Fibroblast of peridontal ligament (primary cell): ENCODE measurements around the gene PSTPIP1.

Source experiments
- DNase-seq: peaks from one replicate; pipeline ENCODE4 v3.0.0-alpha.2; 2010; ENCODE audit errors: extremely low read depth

PSTPIP1 gene

GRCh38 chr15:76994971-76995945 lies at the start of gene PSTPIP1:
PSTPIP1 (plus strand) TSS chr15:76995126; CDS start chr15:76995574, 448 bp downstream.
- DNase-seq, result peak; percentile 3

DNA sequence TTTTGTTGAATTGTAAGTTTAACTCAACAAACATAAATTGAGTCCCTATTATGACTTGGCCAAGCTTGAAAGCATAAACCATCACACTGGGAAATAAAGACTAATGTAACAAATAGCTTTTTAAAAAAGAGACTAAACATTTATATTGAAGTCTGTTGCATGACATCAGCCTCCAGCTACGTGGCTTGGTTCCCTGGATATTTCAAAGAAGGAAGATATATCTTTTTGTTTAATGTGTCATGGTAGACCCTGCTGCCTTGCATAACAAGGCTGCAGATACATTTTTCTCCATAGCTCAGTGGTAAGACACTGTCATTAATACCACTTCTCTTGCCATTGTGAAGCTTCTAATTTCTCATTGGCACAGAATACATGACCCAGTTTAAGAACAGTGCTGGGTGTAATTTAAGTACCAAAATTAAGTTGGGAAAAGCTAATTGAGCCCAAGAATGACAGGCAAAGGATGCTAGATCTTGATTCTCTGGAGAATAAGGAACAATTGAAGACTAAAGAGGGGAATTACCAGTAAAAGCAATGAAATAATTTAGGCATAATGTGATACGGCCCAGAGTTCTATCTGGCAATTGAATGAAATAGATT lies 49.3 kb upstream of the PSTPIP1 start:
- DNase-seq, result no peak

DNA sequence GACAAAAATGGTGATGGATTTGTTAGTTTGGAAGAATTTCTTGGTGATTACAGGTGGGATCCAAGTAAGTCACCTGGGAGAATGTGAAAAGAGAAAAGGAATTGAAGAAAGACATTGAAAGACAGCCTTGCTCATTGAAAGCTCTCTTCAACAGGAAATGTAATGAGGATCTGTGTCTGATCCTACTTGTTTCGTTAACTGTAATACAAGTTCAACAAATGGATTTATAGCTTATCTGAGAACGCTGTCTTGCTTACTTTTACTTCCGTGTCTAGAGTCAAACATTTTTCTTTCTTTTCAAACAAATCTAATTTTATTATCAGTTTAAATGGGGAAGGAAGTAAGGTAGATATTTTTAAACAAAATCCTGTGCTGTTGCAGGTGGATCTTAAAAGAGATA lies 47.5 kb upstream of the PSTPIP1 start:
- DNase-seq, result no peak

DNA sequence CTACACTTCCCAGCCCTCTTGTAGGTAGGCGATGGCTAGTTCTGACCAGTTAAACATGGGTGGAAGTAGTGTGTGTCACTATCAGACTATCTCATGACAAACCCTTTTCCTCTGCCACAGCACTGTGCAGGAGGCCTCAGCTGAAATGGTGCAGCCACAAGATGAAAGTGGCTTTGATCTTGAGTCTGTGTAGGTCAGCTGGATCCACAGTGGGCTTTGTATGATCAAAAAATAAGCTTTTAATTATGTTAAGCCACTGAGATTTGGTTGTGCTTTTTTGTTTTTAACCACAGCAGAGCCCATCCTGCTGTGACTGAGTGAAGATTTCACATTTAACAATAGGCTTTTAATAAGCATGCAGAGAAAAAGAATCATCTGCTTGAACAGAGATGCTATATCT lies 43.7 kb upstream of the PSTPIP1 start:
- DNase-seq, result no peak

GRCh38 chr15:76953913-76954312 lies 41.0 kb upstream of the PSTPIP1 start:
- no peak for DNase-seq

DNA sequence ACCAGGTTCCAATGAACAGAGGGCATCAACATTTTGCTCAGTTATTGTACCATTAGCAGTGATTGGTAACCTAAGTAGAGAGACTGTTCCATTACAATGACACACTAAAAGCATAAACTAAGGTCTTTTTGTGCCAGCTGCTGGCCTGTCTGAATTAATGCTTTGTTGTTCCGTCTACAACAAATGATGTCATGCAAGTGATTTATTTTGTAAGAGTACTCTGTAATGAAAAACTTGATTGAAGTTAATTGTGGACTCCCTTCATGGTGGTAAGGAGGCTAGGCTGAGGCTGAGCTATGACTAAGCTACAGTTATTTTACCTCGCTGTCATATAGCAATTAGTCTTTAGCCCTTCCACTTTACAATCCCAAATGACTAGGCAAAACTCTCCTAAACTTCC lies 40.2 kb upstream of the PSTPIP1 start:
- DNase-seq, result no peak

DNA sequence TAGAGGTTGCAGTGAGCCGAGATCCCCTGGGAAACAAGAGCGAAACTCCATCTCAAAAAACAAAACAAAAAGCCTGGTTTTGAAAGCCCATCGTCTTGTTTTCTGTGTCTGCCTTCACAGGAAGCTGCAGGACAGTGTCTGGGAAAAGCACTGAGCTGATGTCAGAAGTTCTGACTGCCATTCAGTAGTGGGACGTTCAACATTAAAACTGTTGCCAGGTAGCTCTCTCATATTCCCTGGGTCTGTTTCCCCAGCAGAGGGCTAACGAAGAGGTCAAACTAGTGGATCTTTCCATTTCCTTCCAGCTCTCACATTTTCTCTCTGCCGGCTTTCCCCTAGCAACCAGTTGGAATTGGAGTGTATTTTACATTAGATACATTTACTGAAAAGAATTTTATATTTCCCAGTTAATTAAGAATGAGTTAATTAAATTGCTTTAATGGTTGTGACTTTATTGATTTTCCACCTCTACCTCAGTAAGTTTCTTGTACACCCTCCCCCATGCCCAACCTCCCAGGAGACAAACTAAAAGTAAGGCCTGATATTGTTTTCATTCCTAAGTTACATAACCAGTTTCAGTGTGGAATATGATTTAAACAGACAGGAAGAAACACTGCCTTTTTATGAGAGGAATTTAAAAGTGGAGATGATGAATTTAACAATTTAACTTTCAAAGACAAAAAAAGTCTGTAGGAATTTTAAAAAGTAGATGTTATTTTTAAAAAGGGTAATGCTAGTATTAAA lies 33.5 kb upstream of the PSTPIP1 start:
- DNase-seq, result no peak

DNA sequence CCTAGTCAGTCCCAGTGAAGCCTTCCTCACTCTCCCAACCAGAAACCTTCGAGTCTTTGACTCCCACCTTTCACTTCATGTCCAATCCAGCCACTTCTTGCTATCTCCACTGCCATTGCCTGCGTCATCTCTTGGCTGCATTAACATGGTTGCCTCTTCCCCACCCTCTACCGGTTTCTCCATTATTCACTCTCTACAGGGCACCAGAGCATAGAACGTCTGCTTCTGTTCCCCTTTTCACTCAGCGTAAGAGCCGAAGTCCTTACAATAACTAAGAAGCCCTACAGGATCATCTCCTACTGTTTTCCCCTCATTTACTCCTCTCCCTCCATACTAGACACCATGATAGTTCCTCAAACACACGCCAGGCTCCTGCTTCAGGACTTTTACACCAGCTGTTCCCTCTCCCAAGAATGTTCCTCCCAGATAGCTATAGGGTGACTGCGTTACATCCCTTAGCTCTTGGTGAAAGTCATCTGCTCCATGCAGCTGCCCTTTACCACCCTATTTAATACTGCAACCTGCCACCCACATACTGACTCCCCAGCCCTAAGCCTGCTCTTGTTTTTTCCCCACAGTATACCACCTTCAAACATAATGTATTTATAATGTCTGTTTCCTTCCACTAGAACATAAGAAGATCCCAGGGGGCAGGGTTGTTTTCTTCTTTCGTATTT lies 32.5 kb upstream of the PSTPIP1 start:
- DNase-seq, result no peak

DNA sequence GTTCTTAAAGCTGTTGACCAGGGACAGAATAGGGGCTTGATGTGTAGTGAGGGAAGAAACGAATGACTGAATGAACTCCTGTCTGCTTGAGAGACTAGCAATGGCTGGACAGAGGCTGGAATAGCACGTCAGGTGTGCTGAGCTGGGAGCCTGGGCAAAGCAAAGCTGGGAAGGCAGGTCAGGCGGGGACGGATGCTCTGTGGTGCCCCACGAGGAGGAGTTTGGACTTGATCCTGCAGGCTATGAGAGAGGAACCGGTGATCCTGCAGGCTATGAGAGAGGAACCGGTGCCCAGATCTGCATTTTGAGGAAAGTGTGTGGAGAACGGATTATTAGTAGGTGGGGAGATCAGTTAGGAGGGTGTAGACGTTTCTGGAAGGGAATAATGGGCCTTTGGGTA lies 31.3 kb upstream of the PSTPIP1 start:
- DNase-seq, result no peak

GRCh38 chr15:76964157-76964556 lies 30.8 kb upstream of the PSTPIP1 start:
- no peak for DNase-seq

DNA sequence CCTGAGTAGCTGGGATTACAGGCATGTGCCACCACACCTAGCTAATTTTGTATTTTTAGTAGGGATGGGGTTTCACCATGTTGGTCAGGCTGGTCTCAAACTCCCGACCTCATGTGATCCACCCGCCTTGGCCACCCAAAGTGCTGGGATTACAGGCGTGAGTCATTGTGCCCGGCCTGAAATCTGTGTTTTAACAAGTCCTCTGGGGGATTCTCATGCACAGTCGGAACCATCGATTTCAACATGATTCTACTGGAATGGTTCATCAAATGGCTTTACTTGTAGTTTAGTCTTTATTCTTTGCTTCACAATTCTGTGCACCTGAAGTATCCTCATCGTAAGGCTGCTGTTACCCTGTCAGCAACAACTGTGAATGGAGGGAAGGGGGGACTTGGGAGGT lies 28.9 kb upstream of the PSTPIP1 start:
- peak; percentile 41 for DNase-seq

GRCh38 chr15:76967067-76967466 lies 27.9 kb upstream of the PSTPIP1 start:
- DNase-seq, result no peak

DNA sequence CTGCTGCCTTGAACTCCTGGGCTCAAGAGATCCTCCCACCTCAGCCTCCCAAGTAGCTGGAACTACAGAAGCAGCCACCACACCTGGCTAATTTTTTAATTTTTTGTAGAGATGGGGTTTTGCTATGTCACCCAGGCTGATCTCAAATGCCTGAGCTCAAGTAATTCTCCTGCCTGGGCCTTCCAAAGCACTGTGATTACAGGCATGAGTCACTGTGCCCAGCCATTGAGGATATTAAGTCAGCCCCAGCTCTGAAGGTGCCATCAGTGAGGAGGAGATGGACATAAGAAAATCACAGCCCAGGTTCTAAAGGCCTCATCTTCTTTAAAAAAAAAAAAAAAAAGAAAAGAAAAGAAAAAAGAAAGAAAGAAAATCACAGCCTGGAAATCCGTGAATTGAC lies 26.6 kb upstream of the PSTPIP1 start:
- peak; percentile 9 for DNase-seq

GRCh38 chr15:76972389-76973361 lies 22.3 kb upstream of the PSTPIP1 start:
- no peak for DNase-seq

GRCh38 chr15:76973362-76973743 lies 21.6 kb upstream of the PSTPIP1 start:
- no peak for DNase-seq

- no peak for DNase-seq
Measured at GRCh38 chr15:76973906-76974305, 21.0 kb upstream of the PSTPIP1 start.

DNA sequence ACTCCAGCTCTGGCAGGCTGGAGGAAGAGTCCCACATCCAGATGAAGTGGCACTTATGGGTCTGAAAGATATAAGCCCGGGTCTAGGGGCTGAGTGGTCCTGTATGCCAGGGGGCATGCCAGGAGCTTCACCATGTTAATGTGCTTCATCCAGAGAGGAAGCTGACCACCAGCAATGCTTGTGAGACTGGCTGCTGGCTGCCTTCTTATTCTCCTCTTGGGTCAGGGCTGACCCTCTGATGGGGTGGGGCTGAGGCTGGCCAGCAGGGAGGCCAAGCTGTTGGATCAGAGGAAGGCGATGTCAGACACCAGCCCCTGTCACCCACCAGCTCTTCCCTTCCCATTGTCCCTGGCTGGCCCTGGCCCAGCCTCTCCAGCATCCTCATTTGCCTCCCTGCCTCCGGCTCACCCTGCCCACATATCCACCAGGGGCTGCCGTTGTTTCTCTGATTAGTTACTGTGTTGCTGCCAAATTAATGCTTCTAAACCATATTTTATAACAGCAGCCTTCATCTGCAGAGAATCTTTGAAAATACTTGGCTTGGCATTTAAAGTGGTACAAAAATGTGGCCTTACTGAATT lies 20.4 kb upstream of the PSTPIP1 start:
- no peak for DNase-seq

- DNase-seq, result no peak
Measured at GRCh38 chr15:76976141-76976540, 18.8 kb upstream of the PSTPIP1 start.

GRCh38 chr15:76976572-76977270 lies 18.2 kb upstream of the PSTPIP1 start:
- DNase-seq, result no peak
